KMS-11 (cell line): ENCODE measurements around the gene LAMP2.

Source experiments
- H2AFZ ChIP-seq: fragments of 200-600 bp; sonication (generic); 2 replicates; pipeline ENCODE4 v1.6.1; 2016; ENCODE audit warnings: antibody characterized with exemption, mixed run types, low read depth
- H3K27ac ChIP-seq: fragments of 200-600 bp; sonication (generic); 2 replicates; pipeline ENCODE4 v1.6.1; 2016; ENCODE audit warnings: mild to moderate bottlenecking, mixed run types
- H3K27me3 ChIP-seq: fragments of 200-600 bp; sonication (generic); 2 replicates; pipeline ENCODE4 v1.6.1; 2017; ENCODE audit warnings: mild to moderate bottlenecking, low read depth, mixed run types, moderate library complexity; ENCODE audit not compliant: insufficient read depth
- H3K36me3 ChIP-seq: fragments of 200-600 bp; sonication (generic); 2 replicates; pipeline ENCODE4 v1.6.1; 2017; ENCODE audit warnings: mild to moderate bottlenecking, mixed run types; ENCODE audit not compliant: insufficient read depth
- H3K4me1 ChIP-seq: fragments of 200-600 bp; sonication (generic); 2 replicates; pipeline ENCODE4 v1.6.1; 2016; ENCODE audit warnings: mild to moderate bottlenecking, low read depth, mixed run types; ENCODE audit not compliant: poor library complexity, severe bottlenecking
- H3K4me2 ChIP-seq: fragments of 200-600 bp; sonication (generic); 2 replicates; pipeline ENCODE4 v1.7.0; 2016; ENCODE audit warnings: mild to moderate bottlenecking, mixed run types
- H3K4me3 ChIP-seq: fragments of 200-600 bp; sonication (generic); IDR thresholded peaks from 2 replicates; pipeline ENCODE4 v1.6.1; 2017; ENCODE audit warnings: low read depth, low read length, mixed read lengths; ENCODE audit not compliant: insufficient read depth
- H3K79me2 ChIP-seq: fragments of 200-600 bp; sonication (generic); 2 replicates; pipeline ENCODE4 v1.6.1; 2016; ENCODE audit warnings: low read depth, mixed run types; ENCODE audit not compliant: insufficient read depth
- H3K9ac ChIP-seq: fragments of 200-600 bp; sonication (generic); 2 replicates; pipeline ENCODE4 v1.6.1; 2016; ENCODE audit warnings: mild to moderate bottlenecking, mixed run types
- H4K20me1 ChIP-seq: fragments of 200-600 bp; sonication (generic); 2 replicates; pipeline ENCODE4 v1.6.1; 2016; ENCODE audit warnings: mild to moderate bottlenecking, mixed run types; ENCODE audit not compliant: insufficient read depth
- CTCF ChIP-seq: fragments of 200-600 bp; sonication (generic); conservative IDR thresholded peaks from 2 replicates; pipeline ENCODE4 v1.6.1; 2017; ENCODE audit warnings: low read depth, mild to moderate bottlenecking, antibody characterized with exemption, low read length, moderate library complexity, mixed read lengths

Gene LAMP2

GRCh38 chrX:120428309-120428708, 40.8 kb downstream of the LAMP2 start:
- no peaks in the 10 kb centered on the region for H3K27me3 ChIP-seq
- H3K4me2 ChIP-seq, result no peak overlapping the region
- H4K20me1 ChIP-seq, result no peaks in the 10 kb centered on the region
- H3K79me2 ChIP-seq, result no peaks in the 10 kb centered on the region
- TF ChIP-seq CTCF, result no peak
- H3K27ac ChIP-seq, result no peak overlapping the region
- H3K9ac ChIP-seq, result no peak overlapping the region
- no peak overlapping the region for H2AFZ ChIP-seq
- no peaks in the 10 kb centered on the region for H3K36me3 ChIP-seq
- no peaks in the 10 kb centered on the region for H3K4me1 ChIP-seq
- no peak overlapping the region for H3K4me3 ChIP-seq

- H3K9ac ChIP-seq, result no peak overlapping the region
- no peak overlapping the region for H3K27ac ChIP-seq
- H3K36me3 ChIP-seq, result no peaks in the 10 kb centered on the region
- no peaks in the 10 kb centered on the region for H3K27me3 ChIP-seq
- H3K79me2 ChIP-seq, result no peaks in the 10 kb centered on the region
- H4K20me1 ChIP-seq, result no peaks in the 10 kb centered on the region
- TF ChIP-seq CTCF, result no peak
- H3K4me1 ChIP-seq, result no peaks in the 10 kb centered on the region
- H2AFZ ChIP-seq, result no peak overlapping the region
- no peak overlapping the region for H3K4me2 ChIP-seq
- H3K4me3 ChIP-seq, result no peak overlapping the region
These were observed 42.5 kb downstream of the LAMP2 start for GRCh38 chrX:120426599-120426998.

GRCh38 chrX:120419463-120419862, 49.6 kb downstream of the LAMP2 start:
- Histone ChIP-seq H3K4me3 (no peak overlapping the region), H3K36me3 (no peaks in the 10 kb centered on the region), H4K20me1 (no peaks in the 10 kb centered on the region), H3K27ac (no peak overlapping the region), H3K4me1 (peaks cover 3% of the 10 kb centered on the region), H3K9ac (no peak overlapping the region), H2AFZ (no peak overlapping the region), H3K4me2 (no peak overlapping the region), H3K27me3 (no peaks in the 10 kb centered on the region), H3K79me2 (no peaks in the 10 kb centered on the region)
- TF ChIP-seq CTCF, result no peak

- Histone ChIP-seq H4K20me1 (no peaks in the 10 kb centered on the region), H3K27ac (no peak overlapping the region), H2AFZ (no peak overlapping the region), H3K4me3 (no peak overlapping the region), H3K36me3 (no peaks in the 10 kb centered on the region), H3K79me2 (no peaks in the 10 kb centered on the region), H3K9ac (no peak overlapping the region), H3K4me1 (no peaks in the 10 kb centered on the region), H3K27me3 (no peaks in the 10 kb centered on the region), H3K4me2 (no peak overlapping the region)
- TF ChIP-seq CTCF, result no peak
These were observed 60.9 kb downstream of the LAMP2 start for GRCh38 chrX:120408168-120408567.

- Histone ChIP-seq H2AFZ (no peak overlapping the region), H3K79me2 (no peaks in the 10 kb centered on the region), H3K4me1 (no peaks in the 10 kb centered on the region), H3K36me3 (no peaks in the 10 kb centered on the region), H3K4me2 (no peak overlapping the region), H3K27me3 (no peaks in the 10 kb centered on the region), H3K4me3 (no peak overlapping the region), H4K20me1 (no peaks in the 10 kb centered on the region), H3K9ac (no peak overlapping the region), H3K27ac (no peak overlapping the region)
- no peak for TF ChIP-seq CTCF
These were observed 62.5 kb downstream of the LAMP2 start for GRCh38 chrX:120406638-120407037.
